Erythroblast (primary cell): Measurements from ENCODE around the gene CELF2.

Experiments used
- GATA1 ChIP-seq: IDR thresholded peaks from 2 replicates; pipeline ENCODE4 v1.6.1; 2011; ENCODE audit warnings: low read depth, mild to moderate bottlenecking, control low read depth, low read length, moderate library complexity
- POLR2A ChIP-seq: IDR thresholded peaks from 2 replicates; pipeline ENCODE4 v1.6.1; 2011; ENCODE audit warnings: mild to moderate bottlenecking, low read length

DNA sequence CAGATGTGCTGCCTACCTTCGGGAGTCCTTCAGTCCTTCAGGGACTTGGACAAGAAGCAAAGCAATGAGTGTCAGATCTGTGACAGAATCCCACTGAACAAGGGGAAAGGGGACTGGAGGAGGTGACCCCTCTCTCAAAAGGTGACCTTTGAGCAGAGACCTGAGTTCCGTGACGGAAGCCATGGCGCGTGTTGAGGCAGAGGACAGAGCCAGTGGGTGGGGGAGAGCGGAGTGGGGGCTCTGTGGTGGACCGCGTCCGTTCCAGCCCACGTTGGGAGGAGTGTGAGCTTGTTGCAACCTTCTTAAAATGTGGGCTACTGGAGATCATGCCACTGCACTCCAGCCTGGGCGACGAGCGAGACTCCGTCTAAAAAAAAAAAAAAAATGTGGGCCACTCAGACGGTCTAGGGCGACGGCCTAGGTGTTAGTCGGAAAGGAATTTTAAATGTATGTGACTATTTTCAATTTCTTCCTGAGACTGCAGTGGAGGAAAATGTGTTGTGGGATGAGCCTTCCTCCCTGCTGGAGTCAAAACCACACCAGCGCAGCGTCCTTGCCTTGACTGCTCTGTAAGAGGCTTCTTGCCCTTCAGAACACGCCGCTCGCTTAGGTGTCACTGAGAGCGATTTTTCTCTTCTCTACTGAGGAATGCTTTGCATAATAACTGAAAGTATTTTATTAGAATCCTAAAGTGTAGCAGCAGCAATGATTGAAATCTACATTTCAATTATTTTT lies 272.7 kb downstream of the CELF2 start:
- TF ChIP-seq POLR2A (no peak), GATA1 (no peak)
